ENCODE results near the gene GLI2.

Gene GLI2

DNA sequence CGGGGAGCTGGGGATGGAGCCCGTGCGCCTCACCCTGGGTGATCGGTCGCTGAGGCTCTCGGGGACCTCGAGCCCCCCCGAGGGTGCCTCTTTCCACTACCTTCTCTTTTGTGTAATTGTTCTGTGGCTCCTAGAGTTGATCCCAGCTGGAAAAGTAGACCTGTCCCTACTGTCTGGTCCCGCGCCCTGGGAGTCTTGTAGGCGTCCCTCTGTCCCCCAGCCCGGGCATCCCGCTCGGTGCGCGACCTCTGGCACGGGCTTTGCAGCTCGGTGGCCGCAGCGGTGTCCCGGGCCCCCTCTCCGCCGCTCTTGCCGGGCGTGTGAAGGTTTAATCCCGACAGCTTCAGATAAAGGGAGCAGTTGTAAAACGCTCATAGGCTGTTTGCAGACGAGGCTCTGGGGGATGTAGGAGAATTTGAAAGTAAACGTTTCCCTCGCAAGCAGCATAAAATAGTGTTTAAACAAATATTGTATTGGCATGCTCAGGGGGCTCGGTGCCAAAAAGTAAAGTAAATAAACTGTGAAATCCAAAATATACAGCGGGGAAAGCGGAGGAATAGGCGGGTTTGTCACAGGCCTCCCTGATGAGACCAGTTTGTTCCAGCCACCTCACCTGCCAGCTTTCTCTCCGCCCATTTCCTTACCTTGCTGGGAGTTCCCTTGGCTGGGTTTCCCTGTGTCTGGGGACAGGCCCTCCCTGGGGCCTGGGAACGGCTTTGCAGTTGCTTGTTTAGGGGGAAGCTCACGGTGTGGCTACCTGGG lies 1.9 kb downstream of the GLI2 start:
- no peak for DNase-seq (ENCODE audit: low read depth in 1 of 2, low spot score in 1 of 2)

DNA sequence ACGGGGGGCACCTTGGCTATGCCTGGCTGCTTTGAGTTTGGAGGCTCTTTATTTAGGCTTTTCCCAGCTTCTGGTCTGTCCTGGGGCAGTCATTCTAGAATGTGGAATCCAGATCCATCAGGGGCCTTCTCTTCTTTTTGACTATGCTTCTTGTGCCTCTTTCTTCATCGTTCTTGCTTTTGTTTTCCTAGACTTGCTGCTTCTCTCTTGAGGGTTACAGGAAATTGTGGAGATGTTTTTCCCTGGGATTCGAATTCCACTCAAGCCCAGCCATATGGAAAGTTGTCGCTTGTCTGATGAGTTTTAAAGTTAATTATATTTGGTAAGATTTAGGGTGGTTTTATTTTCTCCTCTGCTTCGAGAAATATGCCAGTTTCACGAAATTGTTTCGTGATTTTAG lies 2.4 kb downstream of the GLI2 start:
- DNase-seq (ENCODE audit: low read depth in 1 of 2, low spot score in 1 of 2), result no peak

DNA sequence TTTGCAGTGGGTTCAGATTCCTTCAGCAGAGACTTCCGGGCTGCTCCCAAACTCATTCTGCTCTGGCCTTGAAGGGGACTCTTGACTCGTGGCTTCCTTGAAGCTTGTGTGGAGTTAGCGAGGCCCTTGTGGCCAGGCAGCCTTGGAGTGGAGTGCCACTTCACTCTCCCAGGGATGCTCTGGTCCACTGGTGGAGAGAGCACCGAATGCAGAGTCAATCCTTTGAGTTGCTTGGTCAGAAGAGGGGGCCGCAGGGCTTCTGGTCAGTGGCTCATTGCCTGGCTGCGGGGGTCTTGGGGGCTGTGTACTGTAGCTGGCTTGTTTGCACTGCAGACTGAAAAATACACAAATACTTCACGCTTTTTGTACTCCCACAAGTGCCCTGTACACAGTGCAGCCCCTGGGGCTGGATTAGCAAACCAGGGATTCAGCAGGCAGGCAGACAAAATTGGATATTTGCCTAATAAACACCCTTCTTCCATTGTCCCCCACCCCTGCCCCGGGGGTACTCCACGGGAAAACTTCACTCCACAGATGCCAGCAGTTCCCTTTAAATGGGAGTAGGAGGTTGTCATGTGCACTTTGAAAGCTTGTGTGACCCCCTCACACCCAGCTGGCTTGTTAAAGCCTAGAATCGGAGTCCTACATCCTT lies 3.2 kb downstream of the GLI2 start:
- no peak for DNase-seq (ENCODE audit: low read depth in 1 of 2, low spot score in 1 of 2)

DNA sequence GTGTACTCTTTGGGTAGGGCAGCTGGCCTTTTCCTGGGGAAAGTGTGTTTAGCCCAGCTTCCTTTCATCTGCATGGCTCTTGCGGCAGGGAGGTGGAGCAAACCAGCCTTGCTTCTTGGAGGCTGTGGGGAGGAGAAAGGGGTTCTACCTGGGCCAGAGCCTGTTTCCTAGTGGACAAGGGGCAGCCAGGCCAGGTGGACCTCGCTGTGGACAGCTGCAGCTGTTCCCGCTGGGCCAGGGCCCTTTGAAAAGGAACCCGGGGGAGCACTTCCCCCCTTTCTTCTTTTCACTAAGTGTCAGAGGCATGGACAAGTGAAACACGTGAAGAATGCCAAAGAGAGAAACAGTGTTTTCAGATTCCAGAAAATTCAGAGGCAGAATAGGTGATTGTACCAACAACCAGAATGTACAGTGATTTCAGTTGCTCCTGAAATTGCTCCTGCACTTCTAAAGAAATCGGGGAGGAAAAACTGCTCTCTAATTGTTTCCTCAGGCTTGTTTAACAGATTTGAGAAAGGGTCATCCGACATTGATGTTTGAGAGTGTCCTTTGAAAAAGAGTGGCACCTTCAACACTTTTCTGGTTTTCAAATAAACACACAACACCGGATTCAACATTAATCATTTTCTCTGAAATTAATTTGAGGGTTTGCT lies 3.9 kb downstream of the GLI2 start:
- no peak for DNase-seq (ENCODE audit: low read depth in 1 of 2, low spot score in 1 of 2)

DNA sequence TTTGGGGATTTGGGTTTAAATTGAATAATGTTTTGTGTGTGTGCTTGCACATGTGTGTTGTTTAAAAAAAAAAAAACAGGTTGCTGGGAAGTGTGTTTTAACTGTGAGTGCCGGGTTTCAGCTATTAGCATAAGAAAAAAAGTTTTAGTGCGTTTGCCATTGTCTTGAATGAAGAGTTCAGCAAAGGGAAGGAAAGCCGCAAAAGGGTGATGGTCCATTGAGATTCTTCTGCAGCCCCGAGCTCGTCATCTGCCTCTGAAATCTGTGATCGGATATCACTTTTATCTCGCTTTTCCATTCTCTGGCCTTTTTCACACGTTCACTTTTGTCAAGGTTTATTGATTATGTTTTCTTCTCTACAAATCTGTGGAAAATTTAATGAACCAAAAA lies 4.7 kb downstream of the GLI2 start:
- no peak for DNase-seq (ENCODE audit: low read depth in 1 of 2, low spot score in 1 of 2)

DNA sequence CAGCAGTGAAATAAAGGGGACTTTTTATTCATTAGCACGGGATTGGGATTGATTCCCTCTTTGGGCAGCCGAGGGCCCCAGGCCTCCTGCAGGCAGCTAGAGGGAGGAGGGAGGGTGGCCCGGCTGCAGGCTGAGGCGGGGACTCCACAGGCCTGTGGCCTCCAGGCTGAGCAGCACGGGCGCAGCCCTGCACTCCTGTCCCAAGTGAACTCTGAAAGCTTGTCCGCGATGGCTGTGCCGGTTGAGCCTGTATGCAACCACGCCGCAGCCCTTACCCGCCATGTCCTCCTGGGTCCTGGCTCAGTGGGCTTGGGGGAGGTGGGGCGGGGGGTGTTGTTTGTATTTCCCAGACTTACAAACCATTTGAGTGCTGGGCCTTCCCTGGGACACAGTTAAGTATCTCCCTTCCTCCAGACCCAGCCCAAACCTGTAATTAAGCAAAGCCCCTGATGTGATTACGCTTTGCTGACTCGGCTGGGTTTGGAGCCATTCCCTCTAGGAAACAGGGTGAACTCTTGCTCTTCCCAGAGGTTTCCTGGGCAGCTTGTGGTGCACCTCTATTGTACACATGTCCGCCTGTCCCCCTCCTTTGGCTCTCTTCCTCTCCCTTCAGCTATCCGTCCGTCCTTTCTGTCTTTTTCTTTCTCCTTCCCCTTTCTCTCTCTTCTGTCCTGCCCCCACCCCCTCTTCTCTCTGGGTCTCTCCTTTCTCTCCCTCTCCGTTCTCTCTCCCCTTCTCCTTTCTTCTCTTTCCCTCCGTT lies 5.3 kb downstream of the GLI2 start:
- no peak for DNase-seq (ENCODE audit: low read depth in 1 of 2, low spot score in 1 of 2)

DNA sequence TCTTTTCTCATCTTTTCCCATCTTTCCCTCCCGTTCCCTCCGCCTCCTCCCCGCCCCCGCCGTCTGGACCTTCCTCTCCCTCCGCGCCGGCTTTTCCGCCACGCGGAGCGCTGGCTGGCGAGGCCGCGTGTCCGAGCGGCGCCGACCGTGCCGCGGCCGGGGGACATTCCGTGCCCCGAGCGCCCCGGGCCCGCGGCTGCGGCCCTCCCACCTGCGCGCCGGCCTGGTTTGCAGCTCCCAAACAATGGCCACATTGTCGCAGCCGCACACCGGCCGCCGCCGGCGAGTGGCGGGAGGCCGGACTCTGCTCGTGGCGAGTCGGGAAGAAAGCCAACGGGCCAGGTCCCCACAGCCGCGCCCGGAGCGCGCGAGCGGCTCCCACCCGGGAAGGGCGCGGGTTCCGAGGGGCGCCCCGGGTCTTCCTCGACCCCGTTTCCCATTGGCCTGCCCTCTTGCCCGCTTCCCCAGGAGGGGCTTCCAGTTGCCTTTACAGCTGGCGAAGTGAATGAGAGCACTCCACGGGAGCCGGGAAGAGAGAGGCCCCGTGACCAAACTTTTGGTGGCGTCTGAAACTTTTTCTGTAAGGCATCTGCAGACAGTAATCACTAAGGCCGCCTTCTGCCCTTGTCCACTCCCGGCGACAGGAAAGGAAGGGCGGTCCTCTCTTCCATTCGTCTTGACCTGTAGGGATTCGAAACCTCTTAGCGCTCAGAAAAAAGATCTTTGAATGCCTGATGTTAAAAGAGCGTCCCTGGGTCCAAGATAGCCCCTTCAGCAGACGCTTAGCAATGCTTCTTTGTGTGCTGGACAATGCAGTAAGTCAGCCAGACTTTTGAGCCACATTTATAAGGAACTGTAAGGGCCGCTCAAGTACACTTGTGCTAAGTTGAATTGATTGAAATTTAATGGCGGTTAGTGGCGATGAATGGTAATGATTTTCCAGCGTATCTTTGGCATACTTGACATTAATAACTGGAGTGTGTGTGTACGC lies 6.2 kb downstream of the GLI2 start:
- DNase-seq (ENCODE audit: low read depth in 1 of 2, low spot score in 1 of 2), result no peak

DNA sequence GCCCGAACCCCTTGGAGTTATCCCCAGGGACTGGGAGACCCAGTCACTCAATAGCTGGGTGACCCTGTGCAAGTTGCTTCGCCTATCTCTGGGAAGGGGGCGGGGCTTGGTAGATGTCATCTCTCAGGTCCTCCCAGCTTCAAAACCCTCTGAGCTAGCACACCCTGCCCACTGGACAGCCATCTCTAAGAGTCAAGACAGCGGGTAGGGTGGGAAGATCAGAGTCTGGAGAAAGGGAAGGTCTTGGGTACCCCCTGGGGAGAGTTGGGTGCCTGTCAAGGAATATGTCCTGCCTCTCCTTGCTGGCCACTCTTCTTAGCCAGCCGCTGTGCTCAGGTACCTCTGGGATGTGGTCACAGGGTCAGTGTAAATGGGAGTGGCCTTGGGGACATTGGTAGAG lies 8.0 kb downstream of the GLI2 start:
- DNase-seq (ENCODE audit: low read depth in 1 of 2, low spot score in 1 of 2), result no peak

DNA sequence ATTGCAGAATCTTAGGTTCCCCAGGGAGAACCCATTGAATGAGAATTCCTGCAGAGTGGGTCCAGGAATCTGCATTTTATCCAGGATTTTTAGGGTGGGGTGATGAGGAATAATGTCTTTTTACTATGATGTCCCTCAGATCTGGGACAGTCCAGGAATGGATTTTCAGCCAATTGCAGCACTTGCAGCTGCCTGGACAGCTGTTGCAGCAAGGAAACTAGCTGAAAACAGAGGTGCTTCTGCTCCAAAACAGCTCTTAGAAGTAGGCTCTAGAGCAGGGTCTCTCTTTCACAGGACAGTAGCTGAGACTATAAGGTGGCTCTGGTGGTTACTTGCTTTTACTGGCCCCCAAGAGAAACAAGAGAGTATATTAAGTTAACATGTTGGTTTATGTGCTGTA lies 9.1 kb downstream of the GLI2 start:
- DNase-seq (ENCODE audit: low read depth in 1 of 2, low spot score in 1 of 2), result no peak

DNA sequence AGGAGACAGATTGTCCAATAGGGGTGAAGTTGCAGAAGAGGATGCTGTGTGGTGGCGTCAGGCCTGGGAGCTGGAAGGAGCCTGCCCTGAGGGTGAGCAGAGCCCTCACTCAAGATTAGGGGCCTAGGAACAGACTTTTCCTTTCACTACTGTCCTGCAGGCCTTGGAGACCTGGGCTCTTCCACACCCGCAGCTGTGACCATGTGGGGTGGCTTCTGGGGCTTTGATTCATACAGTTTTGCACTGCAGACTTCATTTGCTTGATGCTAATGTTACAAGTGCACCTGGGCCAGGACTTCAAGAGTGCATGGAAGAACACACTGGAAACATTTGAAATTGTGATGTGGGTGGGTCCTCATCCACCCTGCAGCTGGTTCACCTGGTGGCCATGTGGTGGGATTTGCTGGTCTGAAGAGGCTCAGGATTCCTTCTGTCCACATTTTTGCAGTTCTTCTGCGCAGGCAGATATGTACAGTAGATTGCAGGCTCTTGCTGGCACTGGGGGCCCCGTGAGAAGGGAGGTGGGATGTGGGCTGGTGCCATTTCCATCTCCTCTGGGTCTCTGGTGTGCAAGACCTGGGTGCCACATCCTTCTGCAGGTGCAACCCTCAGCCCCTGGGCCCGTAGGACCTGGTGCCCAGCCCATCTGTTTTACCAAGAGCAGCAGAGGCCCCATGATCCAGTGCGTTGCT lies 9.9 kb downstream of the GLI2 start:
- no peak for DNase-seq (ENCODE audit: low read depth in 1 of 2, low spot score in 1 of 2)

DNA sequence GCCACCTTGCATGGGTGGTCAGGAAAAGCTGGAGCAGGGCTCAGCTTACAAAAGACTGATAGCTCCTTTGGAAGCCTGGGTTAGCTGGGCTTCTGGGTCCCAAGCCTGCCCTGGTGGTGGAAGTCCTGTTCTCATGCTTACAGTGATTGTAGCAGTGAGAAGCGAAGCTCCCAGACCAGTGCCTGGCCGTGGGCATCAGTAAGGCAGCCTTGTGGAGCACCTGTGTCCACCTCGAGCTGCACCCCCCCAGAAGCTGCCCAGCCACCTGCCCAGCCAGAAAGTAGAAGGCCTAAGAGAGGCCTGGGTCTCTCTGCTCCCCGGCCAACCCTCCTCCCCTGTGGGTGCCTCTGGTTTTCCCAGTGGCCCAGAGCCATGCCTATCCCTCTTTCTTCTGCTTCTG lies 10.5 kb downstream of the GLI2 start:
- no peak for DNase-seq (ENCODE audit: low read depth in 1 of 2, low spot score in 1 of 2)

DNA sequence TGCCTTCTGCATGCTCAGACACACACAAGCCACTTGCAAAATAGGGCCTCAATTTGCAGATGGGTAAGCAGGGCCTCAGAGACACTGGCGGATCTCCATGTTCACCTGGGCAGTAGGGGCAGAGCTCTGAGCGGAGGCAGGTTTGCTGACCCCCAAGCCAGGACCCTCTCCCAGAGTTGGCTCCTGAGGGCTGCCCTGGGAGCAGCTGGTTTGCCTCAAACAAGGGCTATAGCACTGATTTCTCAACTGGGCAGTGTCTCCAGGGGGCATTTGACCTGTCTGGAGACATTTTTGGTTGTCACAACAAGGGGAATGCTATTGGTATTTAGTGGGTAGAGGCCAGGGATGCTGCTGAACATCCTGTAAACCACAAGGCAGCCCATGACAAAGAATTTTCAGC lies 11.6 kb downstream of the GLI2 start:
- DNase-seq (ENCODE audit: low read depth in 1 of 2, low spot score in 1 of 2), result no peak

DNA sequence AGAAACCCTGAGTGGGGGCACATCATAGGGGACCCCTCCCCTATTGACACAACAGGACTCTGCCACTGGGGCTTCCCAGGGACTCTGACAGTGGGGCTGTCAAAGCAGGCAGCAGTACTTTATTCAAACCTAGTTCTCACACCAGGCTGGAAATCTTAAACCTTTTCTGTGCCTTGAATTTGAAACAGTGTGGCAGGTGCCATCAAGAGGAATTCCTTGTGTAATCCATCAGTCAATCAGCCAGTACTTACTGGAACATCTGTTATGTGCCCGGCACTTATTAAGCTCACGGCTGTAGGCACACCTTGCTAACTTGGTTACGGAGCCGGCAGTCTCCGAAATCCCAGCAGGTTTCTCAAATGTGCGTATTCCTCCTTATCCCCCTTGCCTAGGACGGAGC lies 12.0 kb downstream of the GLI2 start:
- DNase-seq (ENCODE audit: low read depth in 1 of 2, low spot score in 1 of 2), result no peak

DNA sequence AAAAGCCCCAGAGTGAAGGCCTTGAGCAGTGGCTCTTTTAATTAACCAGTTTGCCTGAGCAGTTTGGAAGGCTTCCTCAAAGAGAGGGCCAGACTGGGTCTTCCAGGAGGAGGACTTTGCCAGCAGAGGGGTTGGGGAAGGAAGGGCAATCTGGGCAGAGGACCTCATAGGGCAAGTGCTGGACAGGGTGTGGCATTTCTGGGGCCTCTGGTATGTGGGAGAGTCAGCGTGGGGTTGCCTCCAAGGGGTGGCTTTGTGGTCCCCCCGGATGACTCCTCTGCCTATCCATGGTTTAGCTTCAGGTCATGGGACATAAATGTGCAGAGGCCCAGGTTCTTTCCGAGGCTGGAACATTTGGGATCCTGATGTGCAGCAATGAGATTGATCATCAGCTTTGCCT lies 12.6 kb downstream of the GLI2 start:
- no peak for DNase-seq (ENCODE audit: low read depth in 1 of 2, low spot score in 1 of 2)

DNA sequence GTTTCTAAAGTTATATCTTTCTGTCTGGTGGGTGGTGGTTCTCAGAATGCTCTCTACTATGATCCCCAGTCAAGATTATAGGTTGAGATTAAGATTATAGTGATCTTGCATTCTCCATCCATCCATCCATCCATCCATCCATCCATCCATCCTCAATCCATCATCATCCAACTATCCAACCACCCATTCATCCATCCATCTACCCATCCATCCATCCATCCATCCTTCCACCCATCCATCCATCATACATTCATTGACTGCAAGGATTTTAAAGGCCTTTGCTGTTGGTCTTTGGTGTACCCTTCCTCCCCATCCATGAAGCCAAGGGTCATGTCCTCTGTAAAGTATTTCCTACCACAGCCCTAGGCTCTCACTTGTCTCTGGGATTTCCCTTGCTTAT lies 13.1 kb downstream of the GLI2 start:
- no peak for DNase-seq (ENCODE audit: low read depth in 1 of 2, low spot score in 1 of 2)

DNA sequence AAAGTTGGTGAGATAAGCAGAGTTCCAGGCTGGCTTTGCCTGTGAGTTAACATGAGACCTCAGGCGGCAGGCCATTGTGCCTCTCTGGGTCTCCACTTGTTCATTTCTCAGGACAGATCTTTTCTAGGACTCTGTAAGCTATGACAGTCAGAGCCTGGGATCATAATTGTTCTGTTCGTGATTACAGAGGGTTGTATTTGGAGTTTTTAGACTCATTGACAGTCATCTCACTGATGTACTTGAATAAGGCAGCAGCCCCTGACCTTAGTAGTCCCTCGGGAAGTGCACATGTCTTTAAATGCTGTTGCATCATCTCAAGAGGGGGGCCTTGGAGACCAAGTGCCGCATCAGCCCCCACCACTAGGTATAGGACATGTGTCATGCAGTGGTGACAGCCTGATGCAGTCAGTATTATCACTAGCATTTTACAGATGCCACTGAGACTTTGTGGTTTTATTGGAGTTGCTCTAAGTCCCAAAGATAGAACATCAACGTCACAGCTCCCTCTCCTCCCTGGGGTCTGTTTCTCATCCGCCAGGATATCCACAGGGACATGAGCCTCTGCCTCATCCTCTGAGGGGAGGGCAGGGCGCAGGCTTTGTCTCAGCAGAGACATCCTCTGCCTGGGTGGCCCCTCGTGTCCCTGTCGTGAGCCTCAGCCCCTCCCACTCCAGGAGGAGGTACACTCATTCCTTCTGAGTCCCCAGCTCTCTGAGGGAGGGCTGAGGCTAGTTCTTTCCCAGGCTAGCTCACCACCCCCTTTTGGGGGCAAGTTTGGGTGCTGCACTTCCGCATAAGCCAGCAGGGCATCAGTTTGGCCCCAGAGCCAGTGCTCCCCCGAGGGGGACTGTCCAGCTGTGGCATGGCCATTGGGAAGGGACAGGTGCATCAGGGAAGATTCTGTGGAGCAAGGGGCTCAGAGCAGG lies 14.1 kb downstream of the GLI2 start:
- no peak for DNase-seq (ENCODE audit: low read depth in 1 of 2, low spot score in 1 of 2)

DNA sequence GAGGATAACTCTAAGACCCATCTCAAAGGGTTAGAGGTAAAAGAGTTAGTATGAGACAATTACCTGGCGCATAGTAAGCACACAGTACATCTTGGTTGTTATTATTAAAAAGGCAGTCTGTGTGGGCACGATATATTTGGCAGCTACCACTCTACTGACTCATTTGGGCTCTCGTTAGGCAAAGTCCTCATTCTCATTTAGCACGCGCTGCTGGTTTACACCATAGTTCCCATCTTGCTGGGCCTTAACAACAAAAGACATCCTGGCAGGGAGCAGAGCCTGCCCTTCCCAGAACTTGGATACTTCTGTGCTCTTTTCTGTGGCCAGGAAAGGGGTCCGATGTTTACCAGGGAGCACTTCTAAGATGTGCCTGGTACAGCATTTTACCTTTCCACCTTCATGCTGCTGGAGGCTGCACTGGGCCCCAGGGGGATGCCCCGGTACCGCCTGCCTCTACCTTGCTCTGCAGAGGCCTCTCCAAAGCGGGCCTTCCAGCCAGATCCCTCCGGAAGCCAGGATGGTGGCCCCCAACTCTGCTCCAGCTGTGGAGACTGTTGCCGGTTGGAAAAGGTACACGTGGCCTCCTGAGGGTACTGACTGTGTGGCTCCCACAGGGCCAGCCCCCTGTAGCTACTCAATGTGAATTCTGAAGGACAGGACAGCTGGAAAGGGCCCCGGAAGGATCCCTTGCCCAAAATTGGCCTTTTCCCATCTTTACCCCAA lies 15.0 kb downstream of the GLI2 start:
- DNase-seq (ENCODE audit: low read depth in 1 of 2, low spot score in 1 of 2), result no peak

DNA sequence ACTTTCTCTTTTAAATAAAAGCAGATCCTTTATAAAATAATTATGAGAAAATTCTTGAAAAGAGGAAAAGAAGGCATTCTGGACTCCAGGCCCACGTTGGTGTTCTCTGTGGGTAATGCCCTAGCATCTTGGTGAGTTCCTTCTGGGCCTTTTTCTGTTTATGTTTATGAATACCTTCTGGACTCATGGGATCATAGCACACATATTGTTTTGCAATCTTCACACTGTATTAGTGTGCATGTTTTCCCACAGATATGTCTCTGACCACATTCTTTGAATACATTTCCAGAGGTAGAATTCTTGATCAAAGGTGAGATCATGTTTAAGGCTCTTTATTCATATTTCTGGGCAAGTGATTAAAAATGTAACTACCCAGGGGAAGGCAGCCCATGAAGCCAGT lies 15.9 kb downstream of the GLI2 start:
- no peak for DNase-seq (ENCODE audit: low read depth in 1 of 2, low spot score in 1 of 2)
